ENCODE data around the gene DLGAP4.

DNA sequence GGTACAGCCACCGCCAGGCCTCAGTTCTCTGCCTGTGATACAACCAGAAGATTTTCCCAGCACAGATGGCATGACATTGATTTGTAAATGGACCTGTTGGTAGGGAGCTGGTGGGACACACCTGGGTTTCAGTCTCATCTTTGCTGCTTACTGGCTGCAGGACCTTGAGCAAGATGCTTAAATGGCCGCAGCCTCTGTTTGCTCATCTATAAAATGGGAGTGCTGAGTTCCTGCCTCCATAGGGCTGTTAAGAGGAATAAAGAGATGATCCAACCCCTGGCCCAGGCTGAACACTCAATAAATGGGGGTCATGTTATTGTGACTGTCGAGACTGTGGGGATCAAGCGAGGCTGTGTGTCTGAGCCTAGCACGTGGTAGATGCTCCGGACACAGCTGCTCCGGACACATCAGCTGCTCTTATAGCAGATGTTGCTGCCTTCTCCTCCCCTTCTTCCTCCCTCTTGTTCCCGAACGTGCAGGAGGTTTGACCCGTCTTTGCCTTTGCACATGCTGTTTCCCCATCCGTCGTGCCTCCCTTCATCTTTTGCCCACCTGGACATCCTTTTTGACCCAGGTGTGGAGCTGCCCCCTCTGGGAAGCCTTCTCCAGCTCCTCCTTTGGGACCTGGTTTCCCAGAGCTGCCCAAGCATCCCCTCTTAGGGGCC is 29.2 kb downstream of the DLGAP4 start:
- TF ChIP-seq, protein P1, sequence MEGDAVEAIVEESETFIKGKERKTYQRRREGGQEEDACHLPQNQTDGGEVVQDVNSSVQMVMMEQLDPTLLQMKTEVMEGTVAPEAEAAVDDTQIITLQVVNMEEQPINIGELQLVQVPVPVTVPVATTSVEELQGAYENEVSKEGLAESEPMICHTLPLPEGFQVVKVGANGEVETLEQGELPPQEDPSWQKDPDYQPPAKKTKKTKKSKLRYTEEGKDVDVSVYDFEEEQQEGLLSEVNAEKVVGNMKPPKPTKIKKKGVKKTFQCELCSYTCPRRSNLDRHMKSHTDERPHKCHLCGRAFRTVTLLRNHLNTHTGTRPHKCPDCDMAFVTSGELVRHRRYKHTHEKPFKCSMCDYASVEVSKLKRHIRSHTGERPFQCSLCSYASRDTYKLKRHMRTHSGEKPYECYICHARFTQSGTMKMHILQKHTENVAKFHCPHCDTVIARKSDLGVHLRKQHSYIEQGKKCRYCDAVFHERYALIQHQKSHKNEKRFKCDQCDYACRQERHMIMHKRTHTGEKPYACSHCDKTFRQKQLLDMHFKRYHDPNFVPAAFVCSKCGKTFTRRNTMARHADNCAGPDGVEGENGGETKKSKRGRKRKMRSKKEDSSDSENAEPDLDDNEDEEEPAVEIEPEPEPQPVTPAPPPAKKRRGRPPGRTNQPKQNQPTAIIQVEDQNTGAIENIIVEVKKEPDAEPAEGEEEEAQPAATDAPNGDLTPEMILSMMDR (IDR thresholded peaks at IDR 0.05; ENCODE audit: low read length): no peak
- TF ChIP-seq EZH2 (optimal IDR thresholded peaks at IDR 0.05; ENCODE audit: low read depth, low read length): no peak
- no peak for TF ChIP-seq EZH2phosphoT487 (IDR thresholded peaks at IDR 0.05; ENCODE audit: low read length)
